ENCODE measurements around the gene CNKSR2. TPM values are rescaled to one million over a fixed set of nuclear protein-coding genes. Genes with fewer than 3 reads are reported as not detected.
A peak's percentile ranks its signal among the peaks of the same experiment; 100 is the strongest.

The CNKSR2 gene
- total and polyA plus RNA-seq, 4 donors: 0.74 to 41.4 (median 2.1) TPM

DNA sequence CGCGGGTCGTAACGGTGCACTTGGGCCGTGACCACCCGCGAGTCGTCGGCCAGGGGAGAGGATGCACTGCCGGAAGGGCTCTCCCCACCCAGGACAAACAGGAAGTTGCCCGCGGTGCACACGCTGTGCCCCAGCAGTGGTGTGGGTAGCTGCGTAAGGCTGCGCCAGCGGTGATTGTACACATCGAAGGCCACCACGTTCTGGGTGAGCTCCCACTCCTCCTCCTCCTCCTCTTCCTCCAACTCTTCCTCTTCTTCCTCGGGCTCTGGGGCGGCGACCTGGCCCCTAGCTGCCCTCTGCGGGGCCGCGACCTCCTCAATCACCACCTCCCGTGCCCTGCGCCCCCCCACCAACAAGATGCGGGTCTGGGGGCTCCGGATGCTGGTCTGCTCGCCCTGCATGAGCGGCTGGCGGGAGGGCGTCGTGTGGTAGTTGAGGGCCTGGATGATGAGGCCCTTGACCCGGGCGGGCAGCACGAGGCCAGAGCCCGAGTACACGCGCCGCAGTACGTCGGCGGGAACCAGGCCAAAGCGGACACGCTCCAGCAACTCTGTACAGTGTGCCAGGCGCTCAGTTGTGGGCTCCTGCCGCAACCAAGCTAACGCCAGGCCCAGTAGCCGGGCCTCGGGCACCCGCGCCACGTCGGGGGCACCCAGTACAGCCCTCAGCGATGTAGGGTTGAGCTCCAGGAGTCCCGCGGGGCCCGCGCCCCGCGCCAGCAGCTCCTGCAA lies 282.5 kb downstream of the CNKSR2 start:
- Histone ChIP-seq H3K9me3 (ENCODE audit: control insufficient read depth in 4 of 4, insufficient read depth in 3 of 4, low read length in 3 of 4) (peaks cover 0 to 6% (median 0%) of the 10 kb centered on the region in 4 donors), H3K27ac (ENCODE audit: low read depth in 1 of 2, low read length in 1 of 2) (no peak overlapping the region), H3K4me3 (no peak overlapping the region), H3K27me3 (ENCODE audit: control insufficient read depth in 3 of 3, insufficient read depth in 3 of 3, low read length in 2 of 3) (peaks cover 0 to 4% (median 4%) of the 10 kb centered on the region in 3 donors), H3K9ac (ENCODE audit: insufficient read depth in 1 of 2, low read length in 2 of 2) (no peak overlapping the region), H3K4me1 (ENCODE audit: control insufficient read depth in 5 of 5, insufficient read depth in 5 of 5, low read length in 5 of 5) (peaks cover 0 to 17% (median 0%) of the 10 kb centered on the region in 5 donors), H3K36me3 (ENCODE audit: control insufficient read depth in 4 of 4, insufficient read depth in 4 of 4, low read length in 4 of 4) (no peaks in the 10 kb centered on the region)
- WGBS, 2 donors: 48 to 65% methylated on average over 37 to 61 of the region's 61 CpGs
- TF ChIP-seq, protein P1, sequence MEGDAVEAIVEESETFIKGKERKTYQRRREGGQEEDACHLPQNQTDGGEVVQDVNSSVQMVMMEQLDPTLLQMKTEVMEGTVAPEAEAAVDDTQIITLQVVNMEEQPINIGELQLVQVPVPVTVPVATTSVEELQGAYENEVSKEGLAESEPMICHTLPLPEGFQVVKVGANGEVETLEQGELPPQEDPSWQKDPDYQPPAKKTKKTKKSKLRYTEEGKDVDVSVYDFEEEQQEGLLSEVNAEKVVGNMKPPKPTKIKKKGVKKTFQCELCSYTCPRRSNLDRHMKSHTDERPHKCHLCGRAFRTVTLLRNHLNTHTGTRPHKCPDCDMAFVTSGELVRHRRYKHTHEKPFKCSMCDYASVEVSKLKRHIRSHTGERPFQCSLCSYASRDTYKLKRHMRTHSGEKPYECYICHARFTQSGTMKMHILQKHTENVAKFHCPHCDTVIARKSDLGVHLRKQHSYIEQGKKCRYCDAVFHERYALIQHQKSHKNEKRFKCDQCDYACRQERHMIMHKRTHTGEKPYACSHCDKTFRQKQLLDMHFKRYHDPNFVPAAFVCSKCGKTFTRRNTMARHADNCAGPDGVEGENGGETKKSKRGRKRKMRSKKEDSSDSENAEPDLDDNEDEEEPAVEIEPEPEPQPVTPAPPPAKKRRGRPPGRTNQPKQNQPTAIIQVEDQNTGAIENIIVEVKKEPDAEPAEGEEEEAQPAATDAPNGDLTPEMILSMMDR (IDR thresholded peaks at IDR 0.05; ENCODE audit: control extremely low read depth, extremely low read depth): no peak
- ATAC-seq (ENCODE audit: insufficient read depth, low FRiP score) (no peak), DNase-seq (no peak)

DNA sequence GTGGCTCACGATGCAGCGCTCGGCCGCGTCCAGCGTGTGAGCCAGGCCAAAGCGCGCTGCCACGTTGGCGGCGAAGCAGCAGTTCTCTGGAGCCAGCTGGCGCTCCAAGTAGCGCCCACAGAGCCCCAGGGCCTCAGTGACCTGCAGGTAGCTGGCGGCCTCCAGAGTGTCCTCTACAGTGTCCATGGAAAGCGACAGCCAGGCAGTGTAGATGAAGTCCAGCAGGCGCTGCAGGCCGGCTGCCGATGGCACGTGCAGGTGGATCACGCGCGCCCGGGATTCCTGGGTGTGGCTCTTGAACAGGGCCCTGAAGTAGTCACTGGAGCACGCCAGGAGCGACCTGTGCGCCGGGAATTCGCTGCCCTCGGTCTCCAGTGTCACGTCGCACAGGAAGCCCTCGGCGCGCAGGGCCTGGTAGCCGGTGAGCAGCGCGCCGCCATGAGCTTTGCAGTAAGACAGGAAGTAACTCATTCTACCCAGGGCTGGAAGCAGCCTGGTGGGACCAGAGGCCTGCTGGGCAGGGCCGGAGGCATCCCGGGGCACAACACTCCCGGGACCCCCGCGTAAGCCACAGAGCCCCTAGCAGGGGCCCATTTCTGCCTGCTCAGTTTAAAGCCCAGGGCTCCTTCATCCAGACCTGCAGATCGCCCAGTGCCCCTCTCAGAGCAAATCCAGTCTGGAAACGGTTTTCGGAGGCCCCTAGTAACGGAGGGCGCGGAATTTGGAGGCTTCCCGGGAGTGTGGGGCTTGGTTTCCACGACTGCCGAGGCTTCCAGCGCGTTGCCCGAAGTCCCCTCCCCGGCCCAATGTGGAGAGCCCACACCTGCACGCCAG lies 283.3 kb downstream of the CNKSR2 start:
- no peak for ATAC-seq (ENCODE audit: insufficient read depth, low FRiP score)
- DNase-seq: no peak
- Histone ChIP-seq H3K9ac (ENCODE audit: insufficient read depth in 1 of 2, low read length in 2 of 2) (no peak overlapping the region), H3K4me3 (no peak overlapping the region), H3K27me3 (ENCODE audit: control insufficient read depth in 3 of 3, insufficient read depth in 3 of 3, low read length in 2 of 3) (peaks cover 2 to 5% (median 4%) of the 10 kb centered on the region in 3 donors), H3K4me1 (ENCODE audit: control insufficient read depth in 5 of 5, insufficient read depth in 5 of 5, low read length in 5 of 5) (peaks cover 0 to 17% (median 0%) of the 10 kb centered on the region in 5 donors), H3K9me3 (ENCODE audit: control insufficient read depth in 4 of 4, insufficient read depth in 3 of 4, low read length in 3 of 4) (peaks cover 0 to 6% (median 0%) of the 10 kb centered on the region in 4 donors), H3K27ac (ENCODE audit: low read depth in 1 of 2, low read length in 1 of 2) (peak overlapping the region in 1 of 2 donors; percentile 93), H3K36me3 (ENCODE audit: control insufficient read depth in 4 of 4, insufficient read depth in 4 of 4, low read length in 4 of 4) (no peaks in the 10 kb centered on the region)
- TF ChIP-seq, protein P1 (IDR thresholded peaks at IDR 0.05; ENCODE audit: control extremely low read depth, extremely low read depth): no peak
- 33 to 60% methylated on average over 36 to 57 of the region's 57 CpGs for WGBS, 2 donors

DNA sequence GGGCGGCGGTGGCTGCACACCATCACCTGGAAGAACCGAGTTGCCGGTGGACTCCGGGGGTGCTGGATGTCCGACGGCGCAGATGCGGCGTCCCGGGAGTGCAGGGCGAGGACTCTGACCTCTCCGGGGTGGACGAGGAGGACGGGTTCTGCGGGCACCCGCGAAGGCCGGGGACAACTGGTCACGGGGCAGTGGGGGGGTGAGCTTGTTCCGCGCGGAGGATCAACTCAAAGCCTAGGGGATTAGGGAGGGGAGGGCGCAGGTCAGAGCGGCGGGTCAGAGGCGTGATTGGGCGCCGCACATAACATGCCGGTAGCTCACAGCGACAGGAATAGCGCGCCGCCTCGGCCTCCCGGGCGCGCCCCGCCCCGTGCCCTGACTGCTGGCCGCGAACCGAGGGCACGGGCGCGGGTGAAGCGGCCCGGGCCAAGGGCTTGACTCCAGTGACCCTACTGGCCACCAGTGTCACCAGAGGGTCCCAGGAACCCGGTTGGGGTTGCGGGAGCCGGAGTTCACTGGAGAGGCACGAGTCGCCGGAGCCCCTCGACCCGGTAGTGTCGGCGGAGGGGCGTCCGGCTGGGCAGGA lies 284.0 kb downstream of the CNKSR2 start, which contains the start of gene KLHL34:
Gene KLHL34 (minus strand): TSS at position 179 of the 586 bp plus-strand sequence. CDS start 542 bp downstream, outside the sequence.
- Histone ChIP-seq H3K27me3 (ENCODE audit: control insufficient read depth in 3 of 3, insufficient read depth in 3 of 3, low read length in 2 of 3) (peaks cover 2 to 9% (median 4%) of the 10 kb centered on the region in 3 donors), H3K4me1 (ENCODE audit: control insufficient read depth in 5 of 5, insufficient read depth in 5 of 5, low read length in 5 of 5) (peaks cover 0 to 17% (median 0%) of the 10 kb centered on the region in 5 donors), H3K9ac (ENCODE audit: insufficient read depth in 1 of 2, low read length in 2 of 2) (no peak within 1 kb of the TSS), H3K4me3 (no peak within 1 kb of the TSS), H3K36me3 (ENCODE audit: control insufficient read depth in 4 of 4, insufficient read depth in 4 of 4, low read length in 4 of 4) (no peaks in the 10 kb centered on the region), H3K9me3 (ENCODE audit: control insufficient read depth in 4 of 4, insufficient read depth in 3 of 4, low read length in 3 of 4) (peaks cover 0 to 6% (median 0%) of the 10 kb centered on the region in 4 donors), H3K27ac (ENCODE audit: low read depth in 1 of 2, low read length in 1 of 2) (peak within 1 kb of the TSS in 1 of 2 donors; percentile 93)
- ATAC-seq (ENCODE audit: insufficient read depth, low FRiP score): peak; percentile 23
- TF ChIP-seq, protein P1 (IDR thresholded peaks at IDR 0.05; ENCODE audit: control extremely low read depth, extremely low read depth): no peak
- no peak for DNase-seq
- 5 to 42% methylated on average over 34 to 60 of the region's 60 CpGs for WGBS, 2 donors
